Activated T-helper 1 cell treated with Interleukin-2 at 50 U/mL for 16 hours (primary cell): ENCODE measurements around the gene SOCS3.

Experiments
- DNase-seq: peaks from one replicate; pipeline ENCODE4 v3.0.0-alpha.2; 2020; ENCODE audit warnings: low read depth

The SOCS3 gene, protein sequence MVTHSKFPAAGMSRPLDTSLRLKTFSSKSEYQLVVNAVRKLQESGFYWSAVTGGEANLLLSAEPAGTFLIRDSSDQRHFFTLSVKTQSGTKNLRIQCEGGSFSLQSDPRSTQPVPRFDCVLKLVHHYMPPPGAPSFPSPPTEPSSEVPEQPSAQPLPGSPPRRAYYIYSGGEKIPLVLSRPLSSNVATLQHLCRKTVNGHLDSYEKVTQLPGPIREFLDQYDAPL

GRCh38 chr17:78359997-78360370 lies at the start of gene SOCS3:
TSS of gene SOCS3 (minus strand) at chr17:78360077. CDS start at chr17:78359095, 982 bp downstream.
- peak; percentile 97 for DNase-seq

DNA sequence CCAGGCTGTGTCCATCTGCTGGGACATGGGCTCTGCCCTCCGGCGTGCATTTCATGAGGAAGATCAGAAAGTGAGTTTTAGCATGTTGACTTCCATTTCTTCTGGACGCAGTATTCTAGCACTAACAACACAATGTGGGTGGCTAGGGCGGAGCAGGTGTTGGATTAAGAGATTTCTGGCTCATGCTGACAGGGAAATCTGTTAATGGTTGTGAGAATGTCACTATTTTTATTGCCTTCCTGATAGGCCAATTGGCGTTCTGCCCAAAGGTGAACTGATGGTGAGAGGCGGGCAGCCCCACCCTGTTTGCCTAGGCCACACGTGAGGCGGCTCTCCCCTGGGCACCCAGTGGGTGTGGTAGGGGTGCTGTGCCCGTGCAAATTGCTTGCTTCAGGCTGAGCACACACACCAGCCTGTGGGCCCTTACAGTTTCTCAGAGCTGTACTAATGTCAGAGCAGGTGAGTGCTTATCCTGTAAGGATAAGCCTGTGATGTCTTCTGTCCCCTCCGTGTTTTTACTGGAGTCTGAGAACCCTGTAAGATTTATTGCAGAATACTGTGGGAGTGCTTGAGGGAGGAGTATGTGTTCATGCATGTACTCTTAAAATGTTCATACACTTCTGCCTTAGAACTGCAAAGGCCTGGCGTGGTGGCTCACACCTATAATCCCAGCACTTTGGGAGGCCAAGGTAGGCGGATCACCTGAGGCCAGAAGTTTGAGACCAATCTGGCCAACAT lies 49.5 kb upstream of the SOCS3 start:
- DNase-seq: no peak

- no peak for DNase-seq
Measured at GRCh38 chr17:78408476-78409050, 48.7 kb upstream of the SOCS3 start.

DNA sequence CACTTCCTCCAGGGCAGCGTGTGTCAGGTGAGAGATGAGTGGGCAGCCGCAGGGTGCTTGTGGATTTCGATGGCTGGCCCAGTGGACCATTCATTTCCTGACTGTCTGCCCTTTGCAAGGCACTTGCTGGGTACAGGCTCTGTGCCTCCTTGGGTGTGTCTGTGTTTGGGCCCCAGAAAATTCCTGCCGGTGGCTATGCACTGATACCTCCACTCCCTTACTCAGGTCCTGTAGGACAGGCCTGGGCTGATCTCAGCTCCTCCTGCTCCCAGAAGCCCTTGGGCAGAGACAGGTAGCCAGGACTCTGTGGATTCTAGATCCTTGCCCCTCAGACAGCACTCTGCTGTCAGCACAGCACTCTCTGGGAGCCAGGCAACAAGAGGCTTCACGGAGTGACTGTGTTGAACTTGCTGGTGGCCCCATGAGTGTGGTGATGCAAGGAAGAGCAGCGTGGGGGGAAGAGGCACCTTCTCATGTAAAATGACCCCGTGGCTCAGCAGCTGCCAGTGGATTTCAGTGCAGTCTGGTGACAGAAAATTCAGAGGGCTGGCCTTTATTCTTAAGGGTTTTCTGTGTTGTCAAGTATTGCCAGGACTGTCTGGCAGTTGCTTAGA lies 47.6 kb upstream of the SOCS3 start:
- no peak for DNase-seq

GRCh38 chr17:78406920-78407319 lies 47.0 kb upstream of the SOCS3 start:
- no peak for DNase-seq

DNA sequence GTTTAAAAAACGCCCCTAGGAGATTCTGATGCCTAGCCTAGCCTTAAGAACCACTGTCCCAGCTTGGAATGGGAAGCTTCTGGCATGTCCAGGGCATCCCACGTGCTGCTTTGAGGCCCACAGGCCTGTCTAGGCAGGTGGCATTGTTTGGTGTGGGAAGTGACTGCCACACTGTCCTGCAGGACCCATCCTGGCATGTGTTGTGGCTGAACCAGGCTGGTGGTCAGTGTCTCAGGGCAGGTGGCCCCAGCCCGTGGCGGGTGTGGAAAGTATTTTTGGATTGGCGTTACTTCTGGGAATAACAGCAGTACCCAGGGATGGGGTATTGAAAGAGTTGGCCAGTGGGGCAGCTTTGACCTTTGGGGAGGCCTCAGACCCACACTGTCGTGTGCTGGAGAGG lies 46.5 kb upstream of the SOCS3 start:
- no peak for DNase-seq

- no peak for DNase-seq
Measured at GRCh38 chr17:78403822-78404221, 43.9 kb upstream of the SOCS3 start.

DNA sequence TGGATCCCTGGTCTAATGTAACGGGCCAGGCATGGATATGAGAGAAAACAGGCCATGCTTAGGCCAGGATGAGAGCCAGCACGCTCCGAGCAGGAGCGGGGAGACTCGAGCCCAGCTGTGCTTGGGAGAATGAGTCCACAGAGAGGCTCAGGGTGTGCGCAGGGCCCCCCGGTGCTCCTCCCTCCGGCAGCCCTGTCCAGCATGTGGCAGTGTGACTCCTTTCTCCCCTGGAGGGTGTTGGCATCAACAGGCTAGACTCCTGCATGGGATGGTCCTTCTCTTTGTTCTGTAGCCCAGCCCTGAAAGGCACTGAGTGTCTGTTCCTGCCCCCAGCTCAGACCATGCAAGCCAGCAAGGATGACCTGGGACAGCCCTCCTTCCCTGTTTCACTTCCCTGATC lies 42.0 kb upstream of the SOCS3 start:
- DNase-seq: no peak

DNA sequence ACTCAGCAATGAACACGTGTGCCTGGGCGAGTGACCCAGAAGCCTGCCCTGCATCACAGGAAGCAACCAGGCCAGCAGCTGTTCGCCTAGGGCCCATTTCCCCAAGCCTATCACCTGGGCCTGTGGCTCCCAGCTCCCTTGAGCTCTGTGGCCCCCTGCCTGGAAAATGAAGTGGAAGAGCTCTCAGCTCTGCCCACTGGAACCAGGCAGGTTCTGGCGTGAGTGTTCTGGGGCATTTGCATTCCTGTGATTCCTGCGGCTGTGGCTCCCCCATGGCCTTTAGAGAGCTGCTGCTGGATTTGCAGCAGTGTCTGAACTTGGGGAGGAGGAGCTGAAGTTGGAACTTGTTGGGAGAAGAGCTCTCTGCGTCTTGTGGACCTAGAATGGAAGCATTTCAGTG lies 41.4 kb upstream of the SOCS3 start:
- DNase-seq: no peak

DNA sequence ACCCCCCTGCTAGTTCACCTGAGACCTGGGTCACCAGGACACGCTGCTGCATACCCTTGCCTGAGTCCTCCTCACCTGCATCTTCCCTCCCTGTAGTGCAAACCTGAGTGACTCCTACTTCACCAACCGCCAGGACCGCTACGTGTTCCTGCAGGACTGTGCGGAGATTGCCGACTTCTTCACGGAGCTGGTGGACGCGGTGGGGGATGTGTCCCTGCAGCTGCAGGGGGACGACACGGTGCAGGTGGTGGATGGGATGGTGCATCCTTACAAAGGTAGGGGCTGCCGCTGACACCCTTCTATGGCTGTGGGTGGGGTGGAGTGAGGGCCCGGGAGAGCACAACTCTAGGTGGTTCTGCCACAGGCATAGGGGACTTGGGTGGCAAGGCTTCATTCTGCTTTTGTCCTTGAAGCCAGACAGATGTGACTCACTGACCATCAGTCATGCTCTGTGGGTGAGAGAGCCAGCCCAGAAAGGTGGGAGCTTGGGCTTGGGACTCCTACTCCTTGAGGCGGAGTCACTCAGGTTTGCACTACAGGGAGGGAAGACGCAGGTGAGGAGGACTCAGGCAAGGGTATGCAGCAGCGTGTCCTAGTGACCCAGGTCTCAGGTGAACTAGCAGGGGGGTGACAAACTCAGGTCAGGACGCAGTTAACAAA lies 40.8 kb upstream of the SOCS3 start:
- no peak for DNase-seq

DNA sequence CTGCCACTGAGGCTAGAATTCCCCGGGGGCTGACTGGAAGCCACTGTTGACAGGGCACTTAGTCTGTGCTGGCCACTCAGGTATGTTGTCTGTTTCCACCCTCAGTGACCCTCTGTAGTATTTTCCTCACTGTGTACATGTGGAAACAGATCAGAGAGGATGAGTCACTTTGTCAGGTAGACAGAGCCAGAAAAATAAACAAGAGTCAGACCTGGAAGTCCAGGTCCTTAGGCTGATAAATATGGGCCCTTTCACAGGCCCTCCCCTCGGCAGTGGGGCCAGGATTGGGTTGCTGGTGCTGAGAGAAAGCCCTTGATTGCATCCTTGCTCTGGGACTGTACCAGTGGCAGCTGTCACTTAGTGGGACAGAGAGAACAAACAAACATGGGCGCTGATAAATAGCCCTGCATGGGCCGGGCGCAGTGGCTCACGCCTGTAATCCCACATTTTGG lies 39.8 kb upstream of the SOCS3 start:
- no peak for DNase-seq

DNA sequence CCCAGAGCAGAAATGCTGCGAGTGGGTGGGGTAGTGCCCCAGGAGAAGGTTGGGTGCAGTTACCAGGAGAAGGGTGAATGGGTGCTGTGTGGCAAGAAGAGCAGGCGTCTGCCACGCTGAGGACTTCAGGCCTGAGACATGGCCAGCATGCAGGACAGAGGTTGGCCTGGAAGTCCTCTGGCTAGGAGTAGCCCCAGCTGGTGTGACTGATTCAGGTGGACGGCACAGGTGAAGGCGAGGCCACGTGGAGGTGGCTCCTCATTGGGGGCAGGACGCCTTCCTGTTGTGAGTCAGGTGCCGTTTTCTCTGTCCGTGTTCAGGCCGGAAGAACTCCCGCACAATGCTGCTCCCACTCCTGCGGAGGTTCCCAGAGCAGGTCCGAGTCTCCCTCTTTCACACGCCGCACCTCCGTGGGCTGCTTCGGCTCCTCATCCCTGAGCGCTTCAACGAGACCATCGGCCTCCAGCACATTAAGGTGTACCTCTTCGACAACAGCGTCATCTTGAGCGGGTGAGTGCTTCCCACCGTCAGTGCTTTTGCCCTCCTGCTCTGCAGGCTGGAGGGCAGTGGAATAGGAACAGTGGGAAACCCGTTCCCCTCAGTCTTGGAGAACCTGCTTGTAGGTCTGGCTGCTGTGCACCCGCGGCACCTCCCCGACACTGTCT lies 39.3 kb upstream of the SOCS3 start:
- DNase-seq: no peak

DNA sequence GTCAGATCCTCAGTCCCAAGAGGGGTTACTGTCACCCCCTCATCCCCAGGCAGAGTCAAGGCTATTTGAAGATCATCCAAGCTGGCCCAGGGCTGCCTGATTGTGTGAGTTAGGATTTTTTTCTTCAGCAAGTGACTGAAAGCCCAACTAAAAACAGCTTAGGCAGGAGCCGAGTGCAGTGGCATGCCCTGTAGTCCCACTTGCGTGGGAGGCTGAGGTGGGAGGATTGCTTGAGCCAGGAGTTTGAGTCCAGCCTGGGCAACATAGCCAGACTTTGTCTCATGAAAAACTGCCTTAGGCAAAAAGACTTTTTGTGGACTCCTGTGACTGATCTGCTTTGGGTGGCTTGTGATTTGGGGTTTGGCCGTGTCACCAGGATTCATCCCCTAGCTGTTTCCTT lies 38.5 kb upstream of the SOCS3 start:
- no peak for DNase-seq

DNA sequence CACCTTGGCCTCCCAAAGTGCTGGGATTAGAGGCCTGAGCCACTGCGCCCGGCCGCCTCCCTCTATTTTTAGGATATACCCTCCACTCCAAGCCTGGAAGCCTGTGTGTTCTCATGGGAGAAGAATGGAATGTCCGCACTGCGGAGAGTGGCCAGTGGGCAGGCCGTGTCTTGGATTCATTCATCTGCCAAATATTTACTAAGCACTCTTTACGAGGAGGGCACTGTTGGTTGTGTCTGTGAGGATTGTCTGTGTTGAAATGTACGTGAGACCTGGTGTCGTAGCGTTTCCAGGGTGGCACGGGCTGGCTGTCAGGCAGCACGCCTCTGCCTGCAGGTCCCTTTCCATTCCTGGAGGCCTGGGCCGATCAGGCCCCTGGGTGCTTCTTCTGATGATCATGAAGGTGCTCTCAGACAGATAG lies 37.8 kb upstream of the SOCS3 start:
- no peak for DNase-seq

DNA sequence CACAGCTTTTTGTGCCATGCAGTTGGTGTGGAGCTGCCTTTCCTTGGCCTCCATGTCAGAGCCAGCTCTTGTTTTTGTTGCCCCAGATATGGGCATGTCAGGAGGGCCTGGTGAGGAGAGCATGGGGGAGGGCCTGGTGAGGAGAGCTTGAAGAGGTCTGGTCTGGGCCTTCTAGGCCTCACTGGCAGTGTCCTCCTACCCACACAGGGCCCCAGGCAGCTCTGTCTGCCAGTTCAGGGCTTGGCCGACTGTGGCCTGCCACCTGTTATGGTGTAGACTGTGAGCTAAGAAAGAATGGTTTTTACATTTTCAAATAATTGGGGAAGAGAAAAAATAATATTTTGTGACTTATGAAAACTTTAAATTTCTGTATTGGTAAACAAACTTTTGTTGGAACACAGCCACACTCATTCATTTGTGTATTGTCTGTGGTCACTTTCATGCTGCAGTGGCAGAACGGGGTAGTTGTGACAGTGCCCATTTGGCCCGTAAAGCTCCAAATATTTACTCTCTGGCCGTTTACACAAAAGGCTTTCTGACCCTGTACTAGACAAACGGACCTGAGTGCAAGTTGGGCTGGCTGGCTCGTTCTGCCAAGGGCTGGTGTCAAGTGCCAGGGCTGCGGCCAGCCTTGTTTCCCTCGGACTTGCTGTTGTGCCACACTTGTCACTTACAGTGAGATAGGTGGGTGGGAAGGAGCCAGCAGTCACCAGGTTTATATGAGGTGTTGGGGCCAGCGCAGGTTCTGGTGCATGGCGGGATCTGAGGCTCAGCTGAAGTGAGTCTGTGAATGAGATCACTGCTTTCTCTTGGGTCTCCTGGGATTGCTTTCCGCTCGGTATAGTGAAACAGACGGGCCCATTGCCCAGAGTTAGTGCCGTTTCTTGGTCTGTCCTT lies 36.8 kb upstream of the SOCS3 start:
- DNase-seq: no peak

GRCh38 chr17:78395155-78395554 lies 35.3 kb upstream of the SOCS3 start:
- DNase-seq: no peak

DNA sequence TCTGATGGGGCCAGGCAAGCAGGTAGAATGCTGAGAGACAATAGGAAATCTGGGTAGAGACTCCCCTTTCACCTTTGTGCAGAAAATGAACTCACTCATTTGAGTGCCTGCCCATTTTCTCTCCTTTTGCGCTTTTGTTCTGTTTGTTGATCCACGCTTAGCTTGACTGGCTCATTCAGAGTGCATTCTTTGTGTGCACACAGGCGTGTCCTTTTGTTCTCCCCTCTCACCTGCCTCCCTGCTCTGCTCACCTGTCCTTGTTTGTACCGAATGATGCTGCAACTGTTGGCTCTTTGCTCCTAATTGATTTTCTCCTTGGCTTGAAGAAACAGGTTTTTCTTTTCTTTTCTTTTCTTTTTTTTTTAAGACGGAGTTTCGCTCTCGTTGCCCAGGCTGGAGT lies 34.3 kb upstream of the SOCS3 start:
- DNase-seq: no peak

GRCh38 chr17:78393575-78393974 lies 33.7 kb upstream of the SOCS3 start:
- no peak for DNase-seq

GRCh38 chr17:78392295-78392694 lies 32.4 kb upstream of the SOCS3 start:
- no peak for DNase-seq

- no peak for DNase-seq
Measured at GRCh38 chr17:78391843-78392242, 32.0 kb upstream of the SOCS3 start.

DNA sequence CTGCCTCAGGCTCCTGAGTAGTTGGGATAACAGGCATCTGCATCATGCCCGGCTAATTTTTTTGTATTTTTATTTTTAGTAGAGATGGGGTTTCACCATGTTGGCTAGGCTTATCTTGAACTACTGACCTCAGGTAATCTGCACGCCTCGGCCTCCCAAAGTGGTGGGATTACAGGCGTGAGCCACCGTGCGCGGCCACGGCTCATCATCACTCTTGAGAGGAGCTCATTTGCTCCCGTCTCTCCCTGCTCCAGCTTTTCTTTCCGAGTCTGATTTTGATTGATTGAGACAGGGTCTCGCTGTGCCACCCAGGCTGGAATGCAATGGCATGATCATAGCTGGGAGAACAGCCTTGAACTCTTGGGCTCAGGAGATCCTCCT lies 31.2 kb upstream of the SOCS3 start:
- no peak for DNase-seq
